ENCODE data around the gene CLDN15. TPM values are rescaled to one million over a fixed set of nuclear protein-coding genes. Genes with fewer than 3 reads are reported as not detected.
"Not testable (repeated sequence)": the region's sequence is repeated elsewhere in the genome, so short reads cannot be mapped to it uniquely, and the experiment has no call there.

CLDN15 gene, protein sequence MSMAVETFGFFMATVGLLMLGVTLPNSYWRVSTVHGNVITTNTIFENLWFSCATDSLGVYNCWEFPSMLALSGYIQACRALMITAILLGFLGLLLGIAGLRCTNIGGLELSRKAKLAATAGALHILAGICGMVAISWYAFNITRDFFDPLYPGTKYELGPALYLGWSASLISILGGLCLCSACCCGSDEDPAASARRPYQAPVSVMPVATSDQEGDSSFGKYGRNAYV
- total RNA-seq = 10 to 100 TPM in 3 of 4 donors, 1 to 10 TPM in 1; 6.7 to 19.8 (median 12.5) TPM

DNA sequence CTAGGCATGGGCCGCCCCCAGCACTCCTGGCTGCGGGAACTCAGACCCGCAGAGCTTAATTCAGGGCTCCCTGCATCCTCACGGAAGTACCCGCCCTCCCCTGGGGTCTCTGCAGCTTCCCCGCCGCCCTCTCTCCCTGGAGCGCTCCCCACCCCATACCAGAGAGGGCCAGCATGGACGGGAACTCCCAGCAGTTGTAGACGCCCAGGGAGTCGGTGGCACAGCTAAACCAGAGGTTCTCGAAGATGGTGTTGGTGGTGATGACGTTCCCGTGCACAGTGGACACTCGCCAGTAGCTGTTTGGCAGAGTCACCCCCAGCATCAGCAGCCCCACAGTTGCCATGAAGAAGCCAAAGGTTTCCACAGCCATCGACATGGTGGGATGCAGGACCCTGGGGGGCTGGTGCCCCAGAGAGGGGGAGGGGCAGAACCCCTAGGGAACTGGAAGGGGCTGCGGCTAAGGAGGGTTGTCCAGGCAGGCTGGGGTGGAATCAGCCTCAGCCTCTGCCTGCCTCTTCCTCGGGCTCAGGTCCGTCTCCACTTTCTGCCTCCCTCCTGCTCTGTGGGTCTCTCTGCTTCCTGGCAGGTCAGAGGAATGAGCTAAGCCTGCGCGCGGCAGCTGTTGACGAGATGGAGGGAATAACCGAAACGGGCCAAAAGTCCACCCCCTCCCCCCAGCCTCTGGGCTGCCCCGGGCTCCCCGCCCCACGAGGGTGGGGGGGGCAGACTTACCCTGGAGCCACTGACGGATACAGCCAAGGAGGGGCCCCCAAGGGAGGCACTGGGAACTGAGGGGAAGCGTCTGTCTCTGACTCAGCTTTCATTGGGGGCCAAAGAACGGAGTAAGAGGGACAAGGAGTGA lies at the start of gene CLDN15:
Gene CLDN15 (minus strand): TSS at position 597 of the 862 bp plus-strand sequence. CDS start 221 bp downstream, at position 376.
- Histone ChIP-seq H3K27ac (peak within 1 kb of the TSS; percentile 83), H3K4me3 (peak within 1 kb of the TSS; percentile 35), H3K36me3 (peaks cover 44% of the 10 kb centered on the region), H3K9me3 (no peaks in the 10 kb centered on the region), H3K27me3 (no peaks in the 10 kb centered on the region), H3K4me1 (peaks cover 41% of the 10 kb centered on the region)
- peak; percentile 83 to 88 for DNase-seq (ENCODE audit: low spot score in 2 of 2)
- TF ChIP-seq, protein P1, sequence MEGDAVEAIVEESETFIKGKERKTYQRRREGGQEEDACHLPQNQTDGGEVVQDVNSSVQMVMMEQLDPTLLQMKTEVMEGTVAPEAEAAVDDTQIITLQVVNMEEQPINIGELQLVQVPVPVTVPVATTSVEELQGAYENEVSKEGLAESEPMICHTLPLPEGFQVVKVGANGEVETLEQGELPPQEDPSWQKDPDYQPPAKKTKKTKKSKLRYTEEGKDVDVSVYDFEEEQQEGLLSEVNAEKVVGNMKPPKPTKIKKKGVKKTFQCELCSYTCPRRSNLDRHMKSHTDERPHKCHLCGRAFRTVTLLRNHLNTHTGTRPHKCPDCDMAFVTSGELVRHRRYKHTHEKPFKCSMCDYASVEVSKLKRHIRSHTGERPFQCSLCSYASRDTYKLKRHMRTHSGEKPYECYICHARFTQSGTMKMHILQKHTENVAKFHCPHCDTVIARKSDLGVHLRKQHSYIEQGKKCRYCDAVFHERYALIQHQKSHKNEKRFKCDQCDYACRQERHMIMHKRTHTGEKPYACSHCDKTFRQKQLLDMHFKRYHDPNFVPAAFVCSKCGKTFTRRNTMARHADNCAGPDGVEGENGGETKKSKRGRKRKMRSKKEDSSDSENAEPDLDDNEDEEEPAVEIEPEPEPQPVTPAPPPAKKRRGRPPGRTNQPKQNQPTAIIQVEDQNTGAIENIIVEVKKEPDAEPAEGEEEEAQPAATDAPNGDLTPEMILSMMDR (IDR thresholded peaks at IDR 0.05) = no peak
- TF ChIP-seq POLR2AphosphoS5 (IDR thresholded peaks at IDR 0.05) (no peak), POLR2A (IDR thresholded peaks at IDR 0.05) (no peak), EP300 (IDR thresholded peaks at IDR 0.05) (no peak)
- WGBS = 33% methylated on average over 8 of the region's 31 CpGs

DNA sequence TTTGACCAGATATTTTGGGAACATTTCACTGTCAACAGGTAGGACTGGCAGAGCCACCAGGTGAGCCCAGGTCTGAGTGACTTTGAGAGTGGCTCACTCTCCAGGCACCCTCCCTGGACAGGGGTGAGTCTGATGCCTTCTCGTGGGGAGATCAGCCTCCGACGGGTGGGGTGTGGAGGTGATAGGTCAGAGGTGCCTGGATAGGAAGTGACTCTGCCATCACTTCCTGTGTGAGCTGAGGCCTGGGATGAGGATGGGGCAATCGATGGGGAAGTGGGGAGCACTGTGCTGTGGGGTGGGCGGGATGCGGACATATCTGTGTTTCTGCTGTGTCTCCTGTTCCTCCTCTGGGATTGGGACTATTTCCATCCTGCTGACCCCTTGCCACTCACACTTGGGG lies 49.4 kb upstream of the CLDN15 start:
- Histone ChIP-seq H3K9me3 (no peaks in the 10 kb centered on the region), H3K4me1 (peaks cover 3% of the 10 kb centered on the region), H3K4me3 (no peak overlapping the region), H3K36me3 (no peaks in the 10 kb centered on the region), H3K27me3 (peaks cover 26% of the 10 kb centered on the region), H3K27ac (no peak overlapping the region)
- DNase-seq (ENCODE audit: low spot score in 2 of 2) = no peak
- TF ChIP-seq, protein P1 (IDR thresholded peaks at IDR 0.05) = no peak
- TF ChIP-seq POLR2AphosphoS5 (IDR thresholded peaks at IDR 0.05) (no peak), EP300 (IDR thresholded peaks at IDR 0.05) (no peak), POLR2A (IDR thresholded peaks at IDR 0.05) (no peak)
- WGBS = 50% methylated on average over 5 of the region's 6 CpGs

DNA sequence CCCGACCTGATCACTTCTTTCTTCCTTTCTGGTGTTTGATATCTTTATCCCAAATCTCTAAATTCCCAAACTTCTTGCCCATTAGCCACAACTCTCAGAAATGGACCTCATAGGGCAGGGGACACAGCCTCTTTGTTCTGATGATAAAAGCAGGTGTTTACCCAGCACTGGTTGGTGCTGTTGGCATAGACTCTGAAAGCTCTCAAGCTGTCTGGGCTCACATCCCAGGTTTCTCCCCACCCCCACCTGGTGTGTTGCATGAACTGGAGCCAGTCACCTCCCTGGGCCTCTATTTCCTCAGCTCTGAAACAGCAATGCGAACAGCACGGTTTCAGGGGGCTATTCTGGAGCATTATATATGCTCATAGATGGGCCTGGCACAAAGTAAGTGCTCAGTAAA lies 48.3 kb upstream of the CLDN15 start:
- not testable (repeated sequence) for H3K4me3 ChIP-seq, H3K9me3 ChIP-seq
- WGBS = 73% methylated on average over 3 of the region's 3 CpGs

DNA sequence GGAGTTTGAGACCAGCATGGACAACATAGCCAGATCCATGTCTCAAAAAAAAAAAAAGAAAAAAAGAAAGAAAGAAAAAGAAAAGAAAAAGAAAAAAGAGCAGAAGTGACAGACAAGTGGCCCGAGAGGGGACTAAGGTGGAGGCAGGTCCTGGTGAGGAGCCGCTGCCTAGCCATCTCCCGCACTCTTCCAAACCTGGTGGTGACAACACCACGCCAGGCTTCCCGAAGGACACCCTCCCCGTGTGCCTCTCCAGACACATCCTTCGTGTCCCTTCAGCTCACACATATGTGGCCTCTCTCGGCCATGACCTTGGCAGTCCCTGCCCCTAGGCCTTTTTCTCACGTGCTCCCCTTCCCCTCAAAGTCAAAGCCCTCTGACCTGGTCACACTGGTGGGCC lies 47.6 kb upstream of the CLDN15 start:
- H3K4me1 ChIP-seq = peaks cover 3% of the 10 kb centered on the region
- no peaks in the 10 kb centered on the region for H3K9me3 ChIP-seq
- TF ChIP-seq POLR2A (IDR thresholded peaks at IDR 0.05) (no peak), POLR2AphosphoS5 (IDR thresholded peaks at IDR 0.05) (no peak), EP300 (IDR thresholded peaks at IDR 0.05) (no peak)
- TF ChIP-seq, protein P1 (IDR thresholded peaks at IDR 0.05) = no peak
- DNase-seq (ENCODE audit: low spot score in 2 of 2) = no peak
- H3K36me3 ChIP-seq = no peaks in the 10 kb centered on the region
- H3K27ac ChIP-seq = no peak overlapping the region
- H3K27me3 ChIP-seq = peaks cover 13% of the 10 kb centered on the region
- 84% methylated on average over 9 of the region's 9 CpGs for WGBS
- H3K4me3 ChIP-seq = no peak overlapping the region

More for the DNA sequence above, 48.3 kb upstream of the CLDN15 start:
- DNase-seq (ENCODE audit: low spot score in 2 of 2); H3K36me3 ChIP-seq; H3K4me1 ChIP-seq; H3K27ac ChIP-seq: not testable (repeated sequence)
- H3K27me3 ChIP-seq = peaks cover 14% of the 10 kb centered on the region

DNA sequence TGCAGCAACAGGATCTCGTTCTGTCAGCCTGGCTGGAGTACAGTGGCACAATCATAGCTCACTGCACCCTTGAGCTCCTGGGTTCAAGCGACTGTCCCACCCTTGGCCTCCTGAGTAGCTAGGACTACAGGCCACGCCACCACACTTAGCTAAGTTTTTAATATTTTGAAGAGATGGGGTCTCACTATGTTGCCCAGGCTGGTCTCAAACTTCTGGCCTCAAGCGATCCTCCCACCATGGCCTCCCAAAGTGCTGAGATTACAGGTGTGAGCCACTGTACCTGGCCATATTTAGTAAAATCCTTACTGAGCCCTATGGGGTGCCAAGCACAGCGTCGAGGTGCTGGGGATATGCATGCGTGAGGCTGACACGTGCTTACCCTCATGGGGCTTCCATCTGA lies 43.3 kb upstream of the CLDN15 start:
- not testable (repeated sequence) for DNase-seq (ENCODE audit: low spot score in 2 of 2); H3K9me3 ChIP-seq; H3K36me3 ChIP-seq; H3K27ac ChIP-seq; H3K4me3 ChIP-seq; H3K4me1 ChIP-seq
- H3K27me3 ChIP-seq = peaks cover 22% of the 10 kb centered on the region
- 89% methylated on average over 5 of the region's 8 CpGs for WGBS

Data from suprapubic skin (tissue), 4 donors.